22Rv1 (cell line): ENCODE results near the gene CNTN1.

Experiments used
- CTCF ChIP-seq: fragments of 450-650 bp; IDR thresholded peaks from 2 replicates; pipeline ENCODE4 v1.5.1; 2017; ENCODE audit warnings: mild to moderate bottlenecking
- ZFX ChIP-seq: fragments of 450-650 bp; IDR thresholded peaks from 2 replicates; pipeline ENCODE4 v1.6.1; 2017; ENCODE audit warnings: antibody characterized with exemption, borderline replicate concordance

GRCh38 chr12:40691913-40692764 is at the start of gene CNTN1:
- no peak for TF ChIP-seq CTCF
- no peak for TF ChIP-seq ZFX
